Endothelial cell of umbilical vein (primary cell): Measurements from ENCODE around the gene GABRA6.

Experiments
- EZH2 ChIP-seq: IDR thresholded peaks from 2 replicates; pipeline ENCODE4 v1.6.1; 2012; ENCODE audit warnings: borderline replicate concordance, low read depth, mild to moderate bottlenecking, moderate library complexity, low read length, inconsistent platforms; ENCODE audit not compliant: severe bottlenecking
- FOS ChIP-seq: IDR thresholded peaks from 2 replicates; pipeline ENCODE4 v1.6.1; 2011; ENCODE audit warnings: mild to moderate bottlenecking, low read length, moderate library complexity, borderline replicate concordance; ENCODE audit not compliant: insufficient read depth
- POLR2A ChIP-seq: IDR thresholded peaks from 2 replicates; pipeline ENCODE4 v1.6.1; 2012; ENCODE audit warnings: low read depth, mild to moderate bottlenecking, control low read depth, low read length
- TF ChIP-seq, protein P1 (sequence below), 2 donors: IDR thresholded peaks; 1 replicate in 1 of 2; 2 replicates in 1 of 2; pipeline ENCODE4 v1.5.1; 2011; ENCODE audit warnings: low read length in 2 of 2, mild to moderate bottlenecking in 2 of 2, moderate library complexity in 2 of 2, control low read depth in 1 of 2, inconsistent platforms in 1 of 2, low read depth in 1 of 2; ENCODE audit not compliant: insufficient read depth in 1 of 2; ENCODE audit errors: extremely low read depth in 1 of 2

DNA sequence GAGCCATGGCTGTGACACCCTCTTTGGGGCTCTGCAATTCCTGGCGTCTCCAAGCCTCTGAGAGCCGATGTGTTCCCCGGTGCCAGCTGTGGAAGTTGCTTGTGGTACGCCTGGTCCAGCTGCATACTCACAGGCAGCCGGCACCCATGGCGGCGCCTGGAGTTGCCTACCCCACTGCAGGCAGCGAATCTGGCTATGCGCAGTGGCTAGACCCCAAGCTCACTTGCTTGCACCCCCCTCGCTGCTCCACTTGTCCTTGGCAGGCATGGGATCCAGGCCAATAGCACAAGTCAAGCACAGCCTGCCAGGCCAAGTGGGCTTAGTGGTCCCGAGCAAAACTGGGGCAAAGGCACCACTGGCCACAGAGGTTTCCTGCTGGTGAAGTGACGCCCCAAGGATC is 24.7 kb upstream of the GABRA6 start:
- TF ChIP-seq, protein P1, sequence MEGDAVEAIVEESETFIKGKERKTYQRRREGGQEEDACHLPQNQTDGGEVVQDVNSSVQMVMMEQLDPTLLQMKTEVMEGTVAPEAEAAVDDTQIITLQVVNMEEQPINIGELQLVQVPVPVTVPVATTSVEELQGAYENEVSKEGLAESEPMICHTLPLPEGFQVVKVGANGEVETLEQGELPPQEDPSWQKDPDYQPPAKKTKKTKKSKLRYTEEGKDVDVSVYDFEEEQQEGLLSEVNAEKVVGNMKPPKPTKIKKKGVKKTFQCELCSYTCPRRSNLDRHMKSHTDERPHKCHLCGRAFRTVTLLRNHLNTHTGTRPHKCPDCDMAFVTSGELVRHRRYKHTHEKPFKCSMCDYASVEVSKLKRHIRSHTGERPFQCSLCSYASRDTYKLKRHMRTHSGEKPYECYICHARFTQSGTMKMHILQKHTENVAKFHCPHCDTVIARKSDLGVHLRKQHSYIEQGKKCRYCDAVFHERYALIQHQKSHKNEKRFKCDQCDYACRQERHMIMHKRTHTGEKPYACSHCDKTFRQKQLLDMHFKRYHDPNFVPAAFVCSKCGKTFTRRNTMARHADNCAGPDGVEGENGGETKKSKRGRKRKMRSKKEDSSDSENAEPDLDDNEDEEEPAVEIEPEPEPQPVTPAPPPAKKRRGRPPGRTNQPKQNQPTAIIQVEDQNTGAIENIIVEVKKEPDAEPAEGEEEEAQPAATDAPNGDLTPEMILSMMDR (IDR thresholded peaks at IDR 0.05; ENCODE audit: extremely low read depth in 1 of 2, insufficient read depth in 1 of 2, low read depth in 1 of 2, low read length in 2 of 2) = no peak
- no peak for TF ChIP-seq FOS
- TF ChIP-seq POLR2A = no peak
- no peak for TF ChIP-seq EZH2
